Activated CD4-positive, alpha-beta T cell treated with anti-CD3 and anti-CD28 coated beads for 48 hours (primary cell): ENCODE results near the gene WDR53.
"Not testable (repeated sequence)": the region's sequence is repeated elsewhere in the genome, so short reads cannot be mapped to it uniquely, and the experiment has no call there.

ENCODE experiments used
- DNase-seq: peaks from one replicate; pipeline ENCODE4 v3.0.0-alpha.2; 2020

WDR53 gene

GRCh38 chr3:196568246-196569002 lies at the start of gene WDR53, which contains the start of gene FBXO45:
TSS of gene WDR53 (minus strand) at chr3:196568554. CDS start at chr3:196561475, 7,079 bp downstream.
TSS of gene FBXO45 (plus strand) at chr3:196568660. CDS start at chr3:196568985, 325 bp downstream.
- DNase-seq, result peak; percentile 97

GRCh38 chr3:196617256-196617655 lies 48.9 kb upstream of the WDR53 start:
- DNase-seq, result no peak

- not testable (repeated sequence) for DNase-seq
Observed at GRCh38 chr3:196615234-196615633, 46.9 kb upstream of the WDR53 start.

GRCh38 chr3:196611761-196612483 lies 43.6 kb upstream of the WDR53 start:
- peak; percentile 14 for DNase-seq

DNA sequence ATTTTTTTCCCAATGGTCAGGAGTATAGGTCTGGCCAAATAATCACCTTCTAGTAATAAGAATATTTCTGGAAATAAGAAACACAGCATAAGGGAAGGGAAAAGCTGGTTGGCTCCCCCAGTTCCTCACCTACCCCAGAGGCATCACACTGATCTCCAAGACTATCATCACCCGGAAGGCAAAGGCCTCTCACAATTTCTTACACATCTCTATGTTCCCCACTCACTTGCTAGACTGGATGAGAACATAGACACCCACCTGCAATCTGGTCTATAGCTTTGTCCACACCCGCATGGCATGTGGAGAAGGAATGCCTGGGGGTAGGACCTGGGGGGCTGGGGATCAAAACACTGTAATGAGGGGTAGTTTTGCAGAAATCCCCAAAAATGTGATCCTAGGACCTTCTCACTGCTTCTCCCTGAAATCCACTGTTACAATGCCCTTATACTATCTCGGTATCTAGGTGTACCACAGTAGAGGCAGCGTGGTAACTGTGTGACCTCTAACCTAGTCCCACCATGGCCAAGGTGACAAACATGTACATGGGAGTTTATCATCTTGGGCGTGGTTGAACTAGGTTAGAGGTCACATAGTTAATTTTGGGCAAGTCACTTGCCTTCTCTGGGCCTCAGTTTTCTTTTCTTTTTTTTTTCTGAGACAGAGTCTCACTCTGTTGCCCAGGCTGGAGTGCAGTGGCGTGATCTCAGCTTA lies 41.6 kb upstream of the WDR53 start:
- DNase-seq, result no peak

- peak; percentile 97 for DNase-seq
Observed at GRCh38 chr3:196609343-196609775, 41.0 kb upstream of the WDR53 start.

GRCh38 chr3:196608693-196609092 lies 40.3 kb upstream of the WDR53 start:
- no peak for DNase-seq

- peak; percentile 66 for DNase-seq
Observed at GRCh38 chr3:196604548-196604947, 36.2 kb upstream of the WDR53 start.

DNA sequence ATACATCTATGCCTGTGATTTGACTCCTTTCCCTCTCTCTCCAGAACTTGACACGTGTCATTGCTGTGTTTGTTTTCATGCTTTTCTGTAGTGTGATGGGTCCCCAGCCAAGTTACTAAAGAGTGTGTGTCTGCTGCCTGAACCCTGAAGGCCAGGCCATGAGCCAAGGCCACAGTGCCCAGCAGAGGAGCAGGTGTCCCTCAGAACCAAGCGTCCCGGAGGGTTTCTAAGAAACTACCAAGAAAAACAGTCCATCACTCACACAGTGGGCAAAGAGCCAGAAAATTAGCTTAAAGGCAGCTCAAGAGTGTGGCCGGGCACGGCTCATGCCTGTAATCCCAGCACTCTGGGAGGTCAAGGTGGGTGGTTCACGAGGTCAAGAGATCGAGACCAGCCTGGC lies 35.3 kb upstream of the WDR53 start:
- DNase-seq, result no peak

GRCh38 chr3:196602673-196603072 lies 34.3 kb upstream of the WDR53 start:
- DNase-seq, result no peak

GRCh38 chr3:196600359-196600758 lies 32.0 kb upstream of the WDR53 start:
- no peak for DNase-seq

DNA sequence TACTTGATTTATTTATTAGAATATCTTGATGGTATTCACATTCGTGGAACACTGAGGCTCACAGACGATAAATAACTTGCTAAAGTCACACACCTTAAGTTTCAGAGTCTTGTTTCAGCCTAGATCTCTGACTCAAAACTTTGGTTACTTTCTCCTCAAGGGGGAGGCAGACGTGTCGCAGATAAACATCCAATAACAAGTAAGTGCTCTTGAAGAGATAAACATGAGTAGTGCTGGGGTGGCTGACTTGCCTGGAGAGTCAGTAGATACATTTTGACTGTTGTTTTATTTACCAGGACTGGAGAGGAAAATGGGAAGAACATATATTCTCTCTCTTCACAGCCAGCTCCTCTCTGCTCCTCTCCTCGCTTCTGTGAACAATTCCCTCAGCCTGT lies 31.4 kb upstream of the WDR53 start:
- DNase-seq, result no peak

DNA sequence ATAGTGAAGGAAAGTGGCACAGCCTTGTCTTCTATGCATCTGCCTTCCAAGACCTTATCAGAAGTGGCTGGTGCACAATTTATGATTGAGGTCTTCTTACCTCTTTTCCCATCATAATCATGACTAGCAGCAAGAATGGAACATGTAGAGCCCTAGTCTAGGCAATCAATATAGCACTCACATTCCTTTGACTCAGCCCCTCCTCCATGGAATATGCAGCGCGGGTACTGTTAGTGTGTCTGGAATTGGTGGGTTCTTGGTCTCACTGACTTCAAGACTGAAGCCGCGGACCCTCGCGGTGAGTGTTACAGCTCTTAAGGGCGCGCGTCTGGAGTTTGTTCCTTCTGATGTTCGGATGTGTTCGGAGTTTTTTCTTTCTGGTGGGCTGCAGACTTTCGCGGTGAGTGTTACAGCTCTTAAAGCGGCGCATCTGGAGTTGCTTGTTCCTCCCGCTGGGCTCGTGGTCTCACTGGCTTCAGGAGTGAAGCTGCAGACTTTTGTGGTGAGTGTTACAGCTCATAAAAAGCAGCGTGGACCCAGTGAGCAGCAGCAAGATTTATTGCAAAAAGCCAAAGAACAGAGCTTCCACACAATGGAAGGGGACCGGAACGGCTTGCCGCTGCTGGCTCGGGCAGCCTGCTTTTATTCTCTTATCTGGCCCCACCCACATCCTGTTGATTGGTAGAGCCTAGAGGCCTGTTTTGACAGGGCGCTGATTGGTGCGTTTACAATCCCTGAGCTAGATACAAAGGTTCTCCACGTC lies 29.8 kb upstream of the WDR53 start:
- peak; percentile 54 for DNase-seq

GRCh38 chr3:196596355-196596754 lies 28.0 kb upstream of the WDR53 start:
- DNase-seq, result no peak

- no peak for DNase-seq
Observed at GRCh38 chr3:196590279-196590678, 21.9 kb upstream of the WDR53 start.

GRCh38 chr3:196585044-196585757 lies 16.8 kb upstream of the WDR53 start:
- DNase-seq, result no peak

DNA sequence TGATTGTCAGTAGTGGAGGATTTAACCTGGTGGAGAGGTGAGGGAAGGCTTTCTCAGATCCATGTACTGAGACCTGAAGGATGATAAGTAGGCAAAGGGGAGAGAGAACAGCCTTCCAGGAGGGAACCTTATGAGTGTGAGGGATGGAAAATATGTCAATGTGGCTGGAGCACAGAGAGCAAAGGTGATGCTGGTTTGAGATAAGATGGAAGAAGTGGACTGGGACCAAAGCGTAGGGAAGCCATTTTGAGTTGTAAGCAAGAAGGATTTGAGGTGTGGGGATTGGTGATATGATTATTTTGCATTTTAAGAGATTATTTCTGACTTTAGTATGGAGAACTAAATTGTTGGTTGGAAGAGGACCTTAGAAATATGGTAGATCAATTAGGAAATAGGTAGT lies 4.0 kb upstream of the WDR53 start:
- DNase-seq, result no peak

GRCh38 chr3:196570332-196570731 lies 2.0 kb upstream of the WDR53 start:
- not testable (repeated sequence) for DNase-seq

GRCh38 chr3:196569003-196569516 lies 706 bp upstream of the WDR53 start:
- DNase-seq, result peak; percentile 63

- peak; percentile 32 for DNase-seq
Observed at GRCh38 chr3:196563721-196564225, 4.6 kb downstream of the WDR53 start.

DNA sequence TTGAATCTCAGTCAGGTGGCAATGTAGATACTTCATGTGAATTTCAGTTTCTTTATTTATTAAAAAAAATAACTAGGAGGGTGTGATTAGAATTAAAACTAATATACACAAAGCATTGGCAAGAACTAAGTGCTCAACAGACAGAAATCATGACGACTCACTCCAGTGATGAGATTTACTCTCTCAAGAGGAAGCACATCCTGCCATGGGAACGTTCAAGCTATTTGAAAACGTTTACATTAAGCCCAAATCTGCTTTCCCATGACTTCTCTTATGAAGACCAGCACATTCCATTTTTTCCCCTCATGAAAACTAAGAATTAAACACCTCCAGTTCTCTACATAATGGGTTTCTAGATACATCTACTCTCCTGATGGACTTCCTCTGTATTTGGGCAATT lies 8.5 kb downstream of the WDR53 start:
- DNase-seq, result no peak

GRCh38 chr3:196558476-196558875 lies 9.9 kb downstream of the WDR53 start:
- DNase-seq, result no peak
